Measurements from ENCODE around the gene PNLIPRP3.

Gene PNLIPRP3

GRCh38 chr10:116521424-116522290 is 94.0 kb downstream of the PNLIPRP3 start:
- DNase-seq, result peak; percentile 40

GRCh38 chr10:116522803-116523381 is 95.2 kb downstream of the PNLIPRP3 start:
- DNase-seq, result no peak

- DNase-seq, result no peak
Observed at GRCh38 chr10:116524736-116525135, 97.1 kb downstream of the PNLIPRP3 start.

- no peak for DNase-seq
Observed at GRCh38 chr10:116526219-116526618, 98.6 kb downstream of the PNLIPRP3 start.

All from stimulated activated CD8-positive, alpha-beta memory T cell treated with anti-CD3 and anti-CD28 coated beads, Interleukin-4, amount 100 ng/mL, for 48 hours (primary cell).